ENCODE results near the gene ADAMTSL4. TPM values are rescaled to one million over a fixed set of nuclear protein-coding genes. Genes with fewer than 3 reads are reported as not detected.

ADAMTSL4 gene
- total RNA-seq, 1 donor from 2014 or later, result 2.3 TPM

GRCh38 chr1:150534002-150534401, 15.2 kb upstream of the ADAMTSL4 start:
- no peak for DNase-seq (ENCODE audit: extremely low spot score, unreplicated experiment)
- no peak for TF ChIP-seq CTCF (IDR thresholded peaks at IDR 0.05)
- H3K4me1 Mint-ChIP-seq (ENCODE audit: unreplicated experiment), result peaks cover 21% of the 10 kb centered on the region
- no peaks in the 10 kb centered on the region for H3K27me3 Mint-ChIP-seq (ENCODE audit: unreplicated experiment)
- H3K36me3 Mint-ChIP-seq (ENCODE audit: unreplicated experiment), result no peaks in the 10 kb centered on the region
- H3K27ac Mint-ChIP-seq (ENCODE audit: unreplicated experiment), result no peak overlapping the region
- no peaks in the 10 kb centered on the region for H3K9me3 Mint-ChIP-seq (ENCODE audit: unreplicated experiment)
- H3K4me3 Mint-ChIP-seq (ENCODE audit: unreplicated experiment), result no peak overlapping the region

GRCh38 chr1:150535511-150536287, 13.5 kb upstream of the ADAMTSL4 start:
- TF ChIP-seq CTCF (IDR thresholded peaks at IDR 0.05), result no peak
- peaks cover 21% of the 10 kb centered on the region for H3K4me1 Mint-ChIP-seq (ENCODE audit: unreplicated experiment)
- no peak overlapping the region for H3K4me3 Mint-ChIP-seq (ENCODE audit: unreplicated experiment)
- H3K27ac Mint-ChIP-seq (ENCODE audit: unreplicated experiment), result no peak overlapping the region
- H3K9me3 Mint-ChIP-seq (ENCODE audit: unreplicated experiment), result no peaks in the 10 kb centered on the region
- no peaks in the 10 kb centered on the region for H3K27me3 Mint-ChIP-seq (ENCODE audit: unreplicated experiment)
- no peak for DNase-seq (ENCODE audit: extremely low spot score, unreplicated experiment)
- no peaks in the 10 kb centered on the region for H3K36me3 Mint-ChIP-seq (ENCODE audit: unreplicated experiment)

GRCh38 chr1:150536836-150537731, 12.1 kb upstream of the ADAMTSL4 start:
- peak overlapping the region; percentile 88 for H3K27ac Mint-ChIP-seq (ENCODE audit: unreplicated experiment)
- no peaks in the 10 kb centered on the region for H3K36me3 Mint-ChIP-seq (ENCODE audit: unreplicated experiment)
- no peak for TF ChIP-seq CTCF (IDR thresholded peaks at IDR 0.05)
- H3K9me3 Mint-ChIP-seq (ENCODE audit: unreplicated experiment), result no peaks in the 10 kb centered on the region
- no peaks in the 10 kb centered on the region for H3K27me3 Mint-ChIP-seq (ENCODE audit: unreplicated experiment)
- peaks cover 21% of the 10 kb centered on the region for H3K4me1 Mint-ChIP-seq (ENCODE audit: unreplicated experiment)
- DNase-seq (ENCODE audit: extremely low spot score, unreplicated experiment), result no peak
- H3K4me3 Mint-ChIP-seq (ENCODE audit: unreplicated experiment), result no peak overlapping the region

- Mint-ChIP-seq H3K27ac (ENCODE audit: unreplicated experiment) (peak overlapping the region; percentile 88), H3K4me1 (ENCODE audit: unreplicated experiment) (peaks cover 15% of the 10 kb centered on the region), H3K36me3 (ENCODE audit: unreplicated experiment) (no peaks in the 10 kb centered on the region), H3K9me3 (ENCODE audit: unreplicated experiment) (no peaks in the 10 kb centered on the region), H3K4me3 (ENCODE audit: unreplicated experiment) (no peak overlapping the region), H3K27me3 (ENCODE audit: unreplicated experiment) (no peaks in the 10 kb centered on the region)
- DNase-seq (ENCODE audit: extremely low spot score, unreplicated experiment), result no peak
- no peak for TF ChIP-seq CTCF (IDR thresholded peaks at IDR 0.05)
These were observed 11.2 kb upstream of the ADAMTSL4 start for GRCh38 chr1:150537732-150538684.

Data from osteocyte (in vitro differentiated cells).